Activated CD4-positive, alpha-beta memory T cell treated with anti-CD3 and anti-CD28 coated beads, Interleukin-2, amount 10 ng/mL, durations not matched to agents 7 days and 5 days (primary cell): ENCODE data around the gene HCN2. TPM values are rescaled to one million over a fixed set of nuclear protein-coding genes. Genes with fewer than 3 reads are reported as not detected.
"Not testable (repeated sequence)": the region's sequence is repeated elsewhere in the genome, so short reads cannot be mapped to it uniquely, and the experiment has no call there.

Source experiments
- CTCF ChIA-PET: fragments of 350-600 bp; sonication (Branson Sonifier 250); formaldehyde crosslinking; loops from one replicate; lab custom pipeline; 2021; ENCODE audit warnings: antibody characterized with exemption, inconsistent platforms; lab: Charles Lee
- POLR2A ChIA-PET: fragments of 350-600 bp; sonication (Branson Sonifier 250); formaldehyde crosslinking; loops from one replicate; lab custom pipeline; 2021; ENCODE audit warnings: antibody characterized with exemption; lab: Charles Lee
- DNase-seq: peaks from one replicate; pipeline ENCODE4 v3.0.0-alpha.2; 2020
- H3K27ac Mint-ChIP-seq: one replicate; pipeline ENCODE4 v1.8.0; 2021; ENCODE audit warnings: mild to moderate bottlenecking, mixed read lengths
- H3K27me3 Mint-ChIP-seq: one replicate; pipeline ENCODE4 v1.8.0; 2021; ENCODE audit warnings: mixed read lengths
- H3K36me3 Mint-ChIP-seq: one replicate; pipeline ENCODE4 v1.8.0; 2021; ENCODE audit warnings: low read depth, mixed read lengths
- H3K4me1 Mint-ChIP-seq: one replicate; pipeline ENCODE4 v1.8.0; 2021; ENCODE audit warnings: mixed read lengths
- H3K4me3 Mint-ChIP-seq: one replicate; pipeline ENCODE4 v1.8.0; 2021; ENCODE audit warnings: mild to moderate bottlenecking, mixed read lengths
- H3K9me3 Mint-ChIP-seq: one replicate; pipeline ENCODE4 v1.8.0; 2021; ENCODE audit warnings: mixed read lengths
- total RNA-seq, 2 experiments: library from RNA; stranded (reverse); gene quantifications; one replicate each; pipeline ENCODE4 v1.2.3, GENCODE V29; 2021

HCN2 gene
- total RNA-seq, 2 experiments from 2014 or later = 3.1 to 3.5 TPM

- ChIA-PET CTCF (no interaction called here), POLR2A (interaction anchor here (1.3 kb wide), 1 partner anchor 52 kb away, joined by 3 read pairs; the partner anchor contains the start of gene BSG)
- Mint-ChIP-seq H3K9me3 (no peaks in the 10 kb centered on the region), H3K4me3 (no peak overlapping the region), H3K27ac (no peak overlapping the region), H3K36me3 (peaks cover 16% of the 10 kb centered on the region), H3K4me1 (peaks cover 3% of the 10 kb centered on the region), H3K27me3 (no peaks in the 10 kb centered on the region)
- no peak for DNase-seq
Measured at GRCh38 chr19:623974-624373, 34.3 kb downstream of the HCN2 start.

GRCh38 chr19:624433-625109 lies 34.9 kb downstream of the HCN2 start:
- no peaks in the 10 kb centered on the region for H3K27me3 Mint-ChIP-seq
- H3K4me3 Mint-ChIP-seq = no peak overlapping the region
- peaks cover 15% of the 10 kb centered on the region for H3K36me3 Mint-ChIP-seq
- no peak for DNase-seq
- H3K9me3 Mint-ChIP-seq = no peaks in the 10 kb centered on the region
- peaks cover 5% of the 10 kb centered on the region for H3K4me1 Mint-ChIP-seq
- ChIA-PET CTCF (no interaction called here), POLR2A (interaction anchor here (1.3 kb wide), 1 partner anchor 36 kb away, joined by 3 read pairs; no protein-coding TSS in a partner anchor)
- no peak overlapping the region for H3K27ac Mint-ChIP-seq

GRCh38 chr19:625257-625656 lies 35.6 kb downstream of the HCN2 start:
- DNase-seq = no peak
- no peak overlapping the region for H3K4me3 Mint-ChIP-seq
- POLR2A ChIA-PET = interaction anchor here (1.3 kb wide), 1 partner anchor 36 kb away, joined by 3 read pairs; no protein-coding TSS in a partner anchor
- H3K27ac Mint-ChIP-seq = no peak overlapping the region
- H3K36me3 Mint-ChIP-seq = peaks cover 17% of the 10 kb centered on the region
- H3K27me3 Mint-ChIP-seq = no peaks in the 10 kb centered on the region
- no peaks in the 10 kb centered on the region for H3K9me3 Mint-ChIP-seq
- CTCF ChIA-PET = no interaction called here
- peaks cover 7% of the 10 kb centered on the region for H3K4me1 Mint-ChIP-seq

- Mint-ChIP-seq H3K4me1 (peaks cover 15% of the 10 kb centered on the region), H3K36me3 (peaks cover 21% of the 10 kb centered on the region)
- H3K27ac Mint-ChIP-seq, POLR2A ChIA-PET, H3K9me3 Mint-ChIP-seq, H3K27me3 Mint-ChIP-seq, DNase-seq, H3K4me3 Mint-ChIP-seq: not testable (repeated sequence)
- CTCF ChIA-PET = interaction anchor here (0.7 to 0.9 kb wide), 3 partner anchors 40 to 114 kb away, joined by 3 to 4 read pairs (median 3); no protein-coding TSS in a partner anchor
Measured at GRCh38 chr19:626566-626965, 36.9 kb downstream of the HCN2 start.

DNA sequence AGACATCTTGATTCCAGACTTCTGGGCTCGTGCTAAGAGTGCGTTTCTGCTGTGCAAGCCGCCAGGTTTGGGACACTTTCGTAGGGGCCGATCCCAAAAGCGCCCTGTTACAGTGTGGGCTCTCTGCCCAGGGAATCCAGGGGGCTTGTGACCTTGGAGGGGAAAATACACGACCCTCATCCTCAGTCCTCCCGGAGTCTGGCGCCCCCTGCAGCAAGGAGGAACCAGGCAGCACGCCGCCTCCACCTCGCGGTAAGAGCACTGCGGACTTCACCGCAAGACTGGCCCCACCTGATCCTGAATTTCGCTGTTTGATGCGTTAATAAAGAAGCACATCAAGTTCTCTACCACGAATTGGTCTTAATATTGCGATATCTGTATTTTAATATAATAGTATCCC lies 38.5 kb downstream of the HCN2 start:
- H3K36me3 Mint-ChIP-seq = peaks cover 23% of the 10 kb centered on the region
- no peak for DNase-seq

DNA sequence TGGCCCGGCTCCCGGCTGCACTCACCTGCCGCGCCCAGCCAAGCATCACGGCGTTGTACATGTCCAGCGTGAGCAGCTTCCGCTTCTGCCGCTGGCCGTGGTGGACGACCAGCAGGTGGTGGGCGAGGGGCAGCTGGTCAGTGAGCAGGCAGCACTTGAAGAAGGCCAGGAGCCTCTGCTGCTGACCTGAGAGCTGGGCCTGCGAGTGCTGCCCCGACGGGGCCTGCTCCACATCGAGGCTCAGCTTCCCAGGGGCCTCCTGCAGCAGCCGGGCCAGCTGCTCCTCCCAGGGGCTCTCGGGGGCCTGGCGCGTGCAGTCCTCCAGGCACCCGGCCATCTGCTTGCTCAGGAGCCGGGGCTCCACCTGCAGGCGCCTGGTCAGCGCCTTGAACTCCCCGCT lies 39.8 kb downstream of the HCN2 start:
- DNase-seq, H3K4me3 Mint-ChIP-seq, H3K9me3 Mint-ChIP-seq, CTCF ChIA-PET, H3K27me3 Mint-ChIP-seq, H3K27ac Mint-ChIP-seq, POLR2A ChIA-PET: not testable (repeated sequence)
- Mint-ChIP-seq H3K36me3 (peaks cover 23% of the 10 kb centered on the region), H3K4me1 (peaks cover 39% of the 10 kb centered on the region)

More for the DNA sequence above, 38.5 kb downstream of the HCN2 start:
- POLR2A ChIA-PET = interaction anchor here (1.1 kb wide), 1 partner anchor 18 kb away, joined by 3 read pairs; no protein-coding TSS in a partner anchor
- peaks cover 28% of the 10 kb centered on the region for H3K4me1 Mint-ChIP-seq
- CTCF ChIA-PET = interaction anchor here (0.9 to 1.9 kb wide), 2 partner anchors 33 to 44 kb away, joined by 3 to 6 read pairs; no protein-coding TSS in a partner anchor
- H3K27me3 Mint-ChIP-seq = no peaks in the 10 kb centered on the region
- H3K9me3 Mint-ChIP-seq = no peaks in the 10 kb centered on the region
- no peak overlapping the region for H3K27ac Mint-ChIP-seq
- H3K4me3 Mint-ChIP-seq = no peak overlapping the region

DNA sequence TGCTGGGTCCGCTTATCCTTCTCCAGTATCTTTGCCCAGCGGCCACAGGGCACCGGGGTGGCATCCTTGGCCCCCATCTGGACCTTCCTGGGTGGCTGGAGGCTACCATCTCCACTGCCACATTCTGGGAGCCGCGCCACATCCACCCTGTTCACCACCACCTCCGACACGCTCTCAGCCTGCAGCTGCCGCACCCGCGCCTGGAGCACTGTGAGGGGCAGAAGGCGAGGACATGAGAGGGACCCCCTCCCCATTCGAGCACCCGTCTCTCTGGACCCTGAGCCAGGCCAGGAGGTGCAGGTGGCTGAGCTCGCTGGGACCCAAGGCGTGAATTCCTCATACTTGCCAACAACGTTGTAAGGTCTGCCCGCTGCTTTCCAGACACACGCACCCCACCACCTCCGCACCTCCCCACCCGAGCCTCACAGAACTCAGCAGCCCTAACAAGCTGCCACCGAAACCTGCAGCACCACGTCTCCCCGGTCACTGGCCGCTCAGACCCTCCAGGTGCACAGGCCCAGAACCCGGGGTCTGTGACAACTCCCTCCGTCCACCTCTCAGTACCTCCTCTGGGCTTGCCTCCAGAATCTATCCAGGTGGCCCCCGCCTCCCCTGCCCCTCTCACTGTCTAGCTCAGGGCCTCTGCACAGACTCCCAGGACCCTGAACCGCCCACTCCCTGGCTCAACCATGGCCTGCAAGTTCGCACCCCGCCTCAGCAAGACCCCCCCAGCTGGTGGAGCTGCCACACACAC lies 40.5 kb downstream of the HCN2 start:
- peaks cover 23% of the 10 kb centered on the region for H3K36me3 Mint-ChIP-seq
- H3K27ac Mint-ChIP-seq = no peak overlapping the region
- no peaks in the 10 kb centered on the region for H3K27me3 Mint-ChIP-seq
- H3K9me3 Mint-ChIP-seq = no peaks in the 10 kb centered on the region
- H3K4me1 Mint-ChIP-seq = peaks cover 39% of the 10 kb centered on the region
- ChIA-PET POLR2A (no interaction called here), CTCF (no interaction called here)
- no peak for DNase-seq
- H3K4me3 Mint-ChIP-seq = no peak overlapping the region

DNA sequence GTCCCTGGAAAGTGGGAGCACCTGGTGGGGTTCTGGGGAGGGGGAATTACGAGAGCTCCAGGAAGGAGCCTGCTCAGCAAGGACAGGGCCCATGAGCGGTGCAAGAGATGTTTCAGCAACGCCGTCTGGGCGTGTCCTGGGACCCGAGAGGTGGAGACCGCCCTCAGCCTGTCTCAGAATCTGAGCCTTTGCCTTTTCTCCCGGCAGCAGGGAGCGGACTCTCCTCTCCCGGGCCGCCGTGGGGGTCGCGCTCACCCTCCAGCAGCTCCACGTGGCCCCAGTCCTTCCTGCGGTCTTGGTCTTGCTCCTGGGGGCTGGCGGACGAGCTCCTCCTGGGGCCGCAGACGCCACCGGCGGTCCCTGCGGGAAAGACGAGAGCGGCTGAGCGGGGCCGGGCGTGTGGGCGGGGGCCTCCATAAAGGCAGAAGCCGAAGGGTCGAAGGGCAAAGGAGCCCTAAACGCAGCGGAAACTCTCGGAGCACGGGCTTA lies 42.9 kb downstream of the HCN2 start:
- Mint-ChIP-seq H3K36me3 (peaks cover 21% of the 10 kb centered on the region), H3K9me3 (no peaks in the 10 kb centered on the region), H3K4me3 (peak overlapping the region; percentile 95), H3K27me3 (no peaks in the 10 kb centered on the region), H3K27ac (peak overlapping the region; percentile 89), H3K4me1 (peaks cover 37% of the 10 kb centered on the region)
- DNase-seq = peak; percentile 55
- ChIA-PET POLR2A (interaction anchor here (1.0 to 2.6 kb wide), 6 partner anchors 21 to 122 kb away, joined by 3 to 15 read pairs (median 4); partner anchors contain the start of genes HCN2 and RNF126), CTCF (interaction anchor here (0.8 kb wide), 1 partner anchor 28 kb away, joined by 3 read pairs; no protein-coding TSS in a partner anchor)

DNA sequence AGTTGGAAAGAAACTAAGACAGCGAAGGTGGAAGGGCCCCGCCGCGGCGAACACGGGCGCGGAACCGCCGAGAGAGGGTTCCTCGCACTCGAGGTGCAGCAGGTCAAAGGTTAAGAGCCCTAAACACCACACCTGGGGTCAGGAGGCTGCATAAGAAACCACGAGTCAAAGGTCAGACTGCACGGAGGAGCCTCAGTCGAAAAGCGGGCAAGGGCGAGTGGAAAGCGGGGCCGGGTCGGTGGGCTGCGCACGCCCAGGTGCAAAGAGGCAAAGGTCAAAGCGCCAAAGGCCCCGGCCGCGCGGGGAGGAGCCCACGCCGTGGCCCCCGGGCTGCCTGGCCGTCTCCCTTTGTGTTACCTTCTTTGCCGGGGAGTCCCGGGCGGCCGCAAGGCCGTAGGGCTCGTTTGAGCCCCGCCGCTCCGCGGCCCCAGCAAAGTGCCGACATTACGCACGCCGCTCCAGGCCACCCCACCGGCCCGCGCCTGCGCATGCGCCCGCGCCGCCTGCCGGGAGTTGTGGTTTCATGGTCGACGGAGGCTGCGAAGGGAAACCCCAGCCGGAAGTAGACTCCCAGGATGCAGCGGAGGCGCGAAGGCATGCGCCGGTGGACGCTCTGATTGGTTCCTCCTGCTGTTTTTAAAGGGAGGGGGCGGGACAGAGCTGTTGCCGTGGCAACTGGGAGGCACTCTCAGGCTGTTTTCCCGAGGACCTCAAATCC lies 43.5 kb downstream of the HCN2 start, which contains the start of gene POLRMT:
Gene POLRMT, minus strand, starts transcription at position 470 of the 718 bp plus-strand sequence. Its CDS starts 25 bp downstream, at position 445.
- ChIA-PET CTCF (interaction anchor here (0.7 kb wide), 1 partner anchor 77 kb away, joined by 4 read pairs; no protein-coding TSS in a partner anchor), POLR2A (interaction anchor here (1.0 to 2.6 kb wide), 9 partner anchors 12 to 122 kb away, joined by 3 to 15 read pairs (median 4); partner anchors contain the start of gene RNF126)
- Mint-ChIP-seq H3K9me3 (no peaks in the 10 kb centered on the region), H3K36me3 (peaks cover 19% of the 10 kb centered on the region), H3K27me3 (no peaks in the 10 kb centered on the region), H3K4me3 (peak within 1 kb of the TSS; percentile 95), H3K27ac (peak within 1 kb of the TSS; percentile 89), H3K4me1 (peaks cover 37% of the 10 kb centered on the region)
- peak; percentile 98 for DNase-seq

DNA sequence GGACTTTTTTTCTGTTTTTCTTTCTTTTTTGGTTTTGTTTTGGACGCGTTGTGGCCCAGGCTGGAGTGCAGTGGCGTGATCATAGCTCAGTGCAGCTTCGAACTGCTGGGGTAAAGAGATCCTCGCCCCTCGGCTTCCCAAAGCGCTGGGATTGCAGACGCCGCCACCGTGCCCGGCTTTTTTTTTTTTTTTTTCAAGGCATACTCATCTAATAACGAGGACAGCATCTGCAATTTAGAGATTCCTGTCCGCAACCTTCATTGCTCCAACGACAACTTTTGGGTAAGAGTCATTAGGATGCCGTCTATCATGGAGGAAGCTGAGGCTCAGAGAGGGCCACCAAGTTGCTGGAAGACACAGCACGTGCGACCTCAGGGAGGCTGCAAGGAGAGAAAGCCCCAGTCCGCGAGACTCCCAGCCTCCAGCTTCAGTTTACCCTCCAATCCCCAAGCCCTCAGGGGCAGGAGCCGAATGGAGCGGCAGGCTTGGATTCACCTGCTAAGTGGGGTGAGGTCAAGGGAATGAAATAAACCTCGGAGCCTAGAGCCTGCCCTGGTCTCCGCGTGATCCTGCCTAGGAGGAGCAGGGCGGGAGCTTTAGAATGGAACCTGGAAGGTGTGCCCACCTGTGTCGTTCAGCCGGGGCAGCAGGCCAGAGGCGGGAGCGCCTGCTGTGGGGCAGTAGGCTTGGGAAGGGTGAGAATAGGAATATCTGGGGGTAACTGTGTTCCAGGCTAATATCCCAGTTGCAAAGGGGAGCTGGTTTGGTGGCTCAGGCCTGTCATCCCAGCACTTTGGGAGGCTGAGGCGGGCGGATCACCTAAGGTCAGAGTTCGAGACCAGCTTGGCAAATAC lies 44.3 kb downstream of the HCN2 start:
- peak overlapping the region; percentile 76 for H3K27ac Mint-ChIP-seq
- H3K4me3 Mint-ChIP-seq = peak overlapping the region; percentile 95
- ChIA-PET POLR2A (interaction anchor here (0.7 to 2.6 kb wide), 6 partner anchors 11 to 259 kb away, joined by 3 to 15 read pairs (median 4); partner anchors contain the start of genes MED16, RNF126 and RNU6-9), CTCF (interaction anchor here (0.7 to 0.8 kb wide), 2 partner anchors 78 to 123 kb away, joined by 4 to 5 read pairs; no protein-coding TSS in a partner anchor)
- H3K27me3 Mint-ChIP-seq = no peaks in the 10 kb centered on the region
- peaks cover 36% of the 10 kb centered on the region for H3K4me1 Mint-ChIP-seq
- DNase-seq = no peak
- no peaks in the 10 kb centered on the region for H3K9me3 Mint-ChIP-seq
- H3K36me3 Mint-ChIP-seq = peaks cover 12% of the 10 kb centered on the region

DNA sequence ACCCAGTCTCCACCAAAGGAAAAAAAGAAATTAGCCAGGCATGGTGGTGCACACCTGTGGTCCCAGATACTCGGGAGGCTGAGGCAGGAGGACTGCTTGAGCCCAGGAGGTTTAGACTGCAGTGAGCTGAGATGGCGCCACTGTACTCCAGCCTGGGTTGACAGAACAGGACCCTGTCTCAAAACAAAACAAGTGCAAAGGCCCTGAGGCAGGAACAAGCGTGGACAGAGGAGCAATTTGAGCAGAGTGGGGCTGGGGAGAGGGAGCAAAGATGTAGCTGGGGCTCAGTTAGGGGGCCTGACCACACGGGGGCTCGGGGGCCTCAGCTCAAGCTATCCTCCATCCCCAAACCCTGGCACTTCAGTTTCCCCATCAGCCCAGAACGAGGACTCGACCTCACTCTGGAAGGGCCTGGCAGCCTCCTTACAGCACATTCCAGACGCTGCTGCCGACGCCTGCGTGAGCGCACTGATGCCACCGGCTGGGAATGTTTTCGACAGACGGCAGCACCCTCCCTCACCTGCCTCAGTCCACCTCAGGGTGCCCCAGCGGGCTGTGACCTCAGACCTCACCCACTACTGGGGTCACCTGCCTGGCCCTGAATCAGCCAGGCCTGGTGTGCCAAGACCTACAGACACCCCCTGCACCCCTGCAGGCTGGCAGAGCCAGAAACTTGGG lies 45.4 kb downstream of the HCN2 start:
- POLR2A ChIA-PET = interaction anchor here (1.7 to 1.8 kb wide), 2 partner anchors 10 to 28 kb away, joined by 4 to 7 read pairs; partner anchors contain the start of gene RNF126
- no peak overlapping the region for H3K4me3 Mint-ChIP-seq
- no peaks in the 10 kb centered on the region for H3K9me3 Mint-ChIP-seq
- H3K27me3 Mint-ChIP-seq = peaks cover 2% of the 10 kb centered on the region
- no peak overlapping the region for H3K27ac Mint-ChIP-seq
- DNase-seq = no peak
- H3K36me3 Mint-ChIP-seq = peaks cover 8% of the 10 kb centered on the region
- peaks cover 37% of the 10 kb centered on the region for H3K4me1 Mint-ChIP-seq
- CTCF ChIA-PET = no interaction called here
